Body of pancreas (tissue), 4 donors: ENCODE measurements around the gene OXGR1.

Source experiments
- CTCF ChIP-seq, 7 experiments: fragments of 450-650 bp in 4 of 7; fragments of 200-600 bp in 3 of 7; sonication (generic) in 3 of 7; IDR thresholded peaks; one replicate each; pipeline ENCODE4 v1.5.1; 2016 to 2019; ENCODE audit warnings: antibody characterized with exemption in 7 of 7
- POLR2A ChIP-seq, 3 donors: fragments of 450-650 bp; IDR thresholded peaks; one replicate each; pipeline ENCODE4 v1.6.1; 2016; ENCODE audit warnings: antibody characterized with exemption in 3 of 3, mild to moderate bottlenecking in 2 of 3

- TF ChIP-seq CTCF (IDR thresholded peaks at IDR 0.05) (peak; percentile 44 to 75 (median 63)), POLR2A (IDR thresholded peaks at IDR 0.05) (no peak)
These were observed 35.9 kb downstream of the OXGR1 start for GRCh38 chr13:96958286-96958891.
